ENCODE measurements around the gene SERPINA9.
"Not testable (repeated sequence)": the region's sequence is repeated elsewhere in the genome, so short reads cannot be mapped to it uniquely, and the experiment has no call there.

The SERPINA9 gene

DNA sequence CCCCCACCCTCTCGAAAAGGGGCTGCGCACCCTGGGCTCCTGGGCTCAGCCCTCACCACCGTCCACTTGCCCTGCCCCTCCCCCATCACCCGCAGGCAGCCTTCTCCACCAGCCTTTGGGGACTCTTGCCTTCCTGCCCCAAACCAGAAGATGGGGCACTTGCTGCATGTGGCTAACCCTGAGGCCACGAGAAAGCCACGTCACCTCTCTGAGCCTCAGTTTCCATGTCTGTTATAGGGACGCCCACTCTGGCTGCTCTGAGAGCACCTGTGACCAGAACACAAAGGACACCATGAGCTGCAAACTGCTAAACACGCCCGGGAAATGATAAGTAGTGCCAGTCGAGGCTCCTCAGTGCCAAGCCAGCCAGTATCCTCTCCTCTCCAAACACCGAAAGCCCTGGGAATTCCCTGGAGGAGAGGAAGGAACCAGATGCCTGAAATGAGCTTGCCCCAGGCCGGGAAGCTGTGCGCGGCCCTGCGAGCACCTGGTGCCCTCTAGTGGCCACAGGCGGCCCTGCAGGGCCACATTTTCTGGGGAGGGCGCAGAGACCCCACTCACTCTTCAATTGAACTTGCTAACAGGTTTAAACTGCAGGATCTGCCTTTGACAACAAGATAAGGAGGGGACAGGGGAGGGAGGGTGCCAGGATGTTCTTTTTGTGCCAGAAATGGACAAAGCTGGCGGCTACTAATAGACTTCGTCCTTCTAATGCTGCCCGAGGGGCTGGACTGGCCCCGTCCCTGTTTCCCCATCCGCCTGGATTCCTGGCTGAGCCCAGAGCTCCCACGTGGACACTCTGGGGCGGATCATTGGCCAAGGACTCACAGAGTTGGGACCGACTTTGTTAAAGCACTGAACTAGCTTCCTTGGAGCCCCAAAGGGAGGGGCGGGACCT is 10.2 kb upstream of the SERPINA9 start:
- DNase-seq = peak; percentile 39

DNA sequence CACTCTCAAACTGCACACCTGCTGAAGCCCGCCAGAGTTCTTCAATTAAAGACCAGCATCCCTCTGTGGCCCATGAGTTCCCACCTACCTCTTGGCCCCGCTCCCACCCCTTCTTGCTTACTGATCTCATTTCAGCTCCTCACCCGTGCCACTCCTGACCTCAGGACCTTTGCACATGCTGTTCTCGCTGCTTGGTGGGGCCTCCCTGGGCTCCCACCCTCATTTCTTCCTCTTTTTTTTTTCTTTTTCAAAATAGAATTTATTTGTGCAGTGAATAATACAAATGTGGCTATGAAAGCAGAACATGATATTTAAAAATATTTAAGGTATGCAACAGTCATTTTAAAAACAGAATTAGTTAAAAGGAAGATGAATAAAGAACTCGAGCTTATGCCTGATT is 8.5 kb upstream of the SERPINA9 start:
- no peak for DNase-seq

DNA sequence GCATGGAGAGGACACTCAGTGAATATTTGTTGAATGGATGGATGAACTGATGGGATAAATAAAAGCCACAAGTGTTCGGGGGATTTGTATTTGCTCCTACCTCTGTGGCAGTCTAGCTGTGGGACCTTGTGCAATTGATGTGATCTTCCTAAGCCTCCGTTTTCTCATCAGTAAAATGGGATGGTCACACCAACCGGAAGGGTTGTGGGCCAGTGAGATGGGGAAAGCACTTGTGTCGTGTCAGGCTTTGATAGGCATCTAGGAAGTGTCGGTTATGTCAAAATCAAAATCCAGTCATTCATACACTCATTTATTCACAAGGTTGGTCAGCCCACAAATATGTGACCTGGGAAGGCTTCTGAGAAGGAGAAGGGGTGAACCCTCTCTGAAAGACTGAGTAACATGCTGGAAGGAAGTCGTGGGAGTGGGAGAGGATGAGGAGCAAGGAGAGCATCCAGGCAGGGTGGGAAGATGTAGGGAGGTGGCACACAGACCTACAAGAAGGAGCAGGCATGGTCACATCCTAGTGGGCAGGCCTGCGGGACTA is 7.8 kb upstream of the SERPINA9 start:
- DNase-seq = no peak

DNA sequence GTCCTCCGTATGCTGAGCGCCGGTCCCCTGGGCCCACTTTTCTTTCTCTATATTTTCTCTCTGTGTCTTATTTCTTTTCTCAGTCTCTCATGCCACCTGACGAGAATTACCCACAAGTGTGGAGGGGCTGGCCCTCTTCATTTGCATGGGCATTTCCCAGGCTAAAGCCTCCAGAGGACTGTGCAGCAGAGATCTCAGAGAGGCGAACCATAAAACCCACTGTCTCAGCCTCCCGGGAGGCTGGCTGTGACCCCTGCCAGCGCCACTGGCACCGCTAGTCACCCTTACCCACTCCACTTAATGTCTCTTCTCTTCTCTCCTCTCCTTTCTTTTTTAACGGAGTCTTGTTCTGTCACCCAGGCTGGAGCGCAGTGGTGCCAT is 7.1 kb upstream of the SERPINA9 start:
- DNase-seq = no peak

DNA sequence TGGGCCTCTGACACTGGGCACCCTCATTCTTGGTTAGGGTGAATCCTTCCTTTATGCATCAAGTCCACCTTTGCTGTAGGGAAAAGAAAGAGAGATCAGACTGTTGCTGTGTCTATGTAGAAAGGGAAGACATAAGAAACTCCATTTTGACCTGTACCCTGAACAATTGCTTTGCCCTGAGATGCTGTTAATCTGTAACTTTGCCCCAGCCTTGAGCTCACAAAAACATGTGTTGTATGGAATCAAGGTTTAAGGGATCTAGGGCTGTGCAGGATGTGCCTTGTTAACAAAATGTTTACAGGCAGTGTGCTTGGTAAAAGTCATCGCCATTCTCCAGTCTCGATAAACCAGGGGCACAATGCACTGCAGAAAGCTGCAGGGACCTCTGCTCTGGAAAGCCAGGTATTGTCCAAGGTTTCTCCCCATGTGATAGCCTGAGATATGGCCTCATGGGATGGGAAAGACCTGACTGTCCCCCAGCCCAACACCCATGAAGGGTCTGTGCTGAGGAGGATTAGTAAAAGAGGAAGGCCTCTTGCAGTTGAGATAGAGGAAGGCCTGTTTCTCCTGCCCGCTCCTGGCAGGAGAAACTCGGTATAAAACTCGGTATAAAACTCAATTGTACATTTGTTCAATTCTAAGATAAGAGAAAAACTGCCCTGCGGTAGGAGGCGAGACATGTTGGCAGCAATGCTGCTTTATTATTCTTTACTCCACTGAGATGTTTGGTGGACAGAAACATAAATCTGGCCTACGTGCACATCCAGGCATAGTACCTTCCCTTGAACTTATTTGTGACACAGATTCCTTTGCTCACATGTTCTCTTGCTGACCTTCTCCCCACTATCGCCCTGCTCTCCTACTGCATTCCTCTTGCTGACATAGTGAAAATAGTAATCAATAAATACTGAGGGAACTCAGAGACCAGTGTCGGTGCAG is 6.4 kb upstream of the SERPINA9 start:
- not testable (repeated sequence) for DNase-seq

DNA sequence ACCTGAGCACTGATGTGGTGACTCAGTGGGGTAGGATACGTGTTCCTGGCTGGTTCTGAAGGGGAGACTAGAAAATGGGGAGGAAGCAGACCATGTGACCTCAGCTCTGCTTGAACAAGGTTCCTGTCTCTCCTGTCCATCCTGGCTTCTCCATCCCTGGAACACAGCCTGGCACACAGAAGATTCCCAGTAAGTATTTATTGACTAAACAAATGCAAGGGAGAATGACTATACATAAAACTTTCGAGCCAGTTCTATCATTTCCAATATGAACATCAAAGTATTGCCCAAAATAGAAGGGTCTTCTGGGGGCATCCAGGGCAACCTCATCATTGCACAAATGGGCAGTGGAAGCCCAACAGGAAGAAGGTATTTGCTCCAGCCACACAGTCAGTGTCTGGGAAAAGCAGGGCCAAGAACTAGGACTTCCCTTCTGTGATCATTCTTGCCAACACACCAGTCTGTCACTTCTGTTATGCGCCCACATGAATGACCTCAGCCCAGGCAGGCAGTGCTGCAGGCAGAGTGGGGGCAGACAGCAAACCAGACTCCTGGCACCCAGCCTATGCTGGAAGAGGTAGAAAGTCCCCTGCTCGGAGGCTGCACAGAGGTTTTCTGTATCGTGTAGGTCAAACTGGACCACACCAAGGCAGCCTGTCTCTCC is 5.6 kb upstream of the SERPINA9 start:
- DNase-seq = no peak

DNA sequence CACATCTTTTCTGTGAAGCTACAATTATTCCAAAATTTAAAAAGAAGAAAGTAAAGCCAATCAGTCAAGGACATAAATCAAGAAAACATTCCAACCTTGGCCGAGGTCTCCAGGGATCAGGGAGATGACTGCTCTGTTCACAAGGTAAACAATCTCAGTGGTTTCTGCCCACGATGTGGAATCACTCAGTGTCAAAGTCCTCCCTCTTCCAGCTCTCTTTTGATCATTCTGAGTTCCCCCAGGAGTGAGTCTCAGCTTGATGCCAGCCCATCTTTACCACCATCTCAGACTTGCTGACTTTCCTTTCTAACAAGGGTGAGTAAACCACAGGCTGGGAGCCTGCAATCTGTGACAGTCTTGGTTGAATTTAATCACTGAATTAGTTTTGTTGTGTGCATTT is 4.8 kb upstream of the SERPINA9 start:
- no peak for DNase-seq

DNA sequence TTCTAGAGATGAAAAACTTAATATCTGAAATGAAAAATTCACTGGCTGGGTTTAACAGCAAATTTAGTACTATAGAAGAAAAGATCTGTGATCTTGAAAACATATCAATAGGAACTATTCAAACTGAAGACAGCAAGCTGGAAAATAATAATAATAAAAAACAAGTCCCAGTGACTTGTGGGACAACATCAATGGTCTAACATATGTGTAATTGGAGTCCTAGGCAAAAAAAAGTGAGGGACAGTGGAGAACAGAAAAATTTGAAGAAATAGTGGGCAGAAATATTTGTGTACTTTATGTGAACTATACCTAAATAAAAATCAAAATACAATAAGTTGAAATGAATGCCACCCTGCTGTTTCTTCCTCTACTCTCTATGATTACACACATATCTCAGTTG is 2.4 kb upstream of the SERPINA9 start:
- no peak for DNase-seq

DNA sequence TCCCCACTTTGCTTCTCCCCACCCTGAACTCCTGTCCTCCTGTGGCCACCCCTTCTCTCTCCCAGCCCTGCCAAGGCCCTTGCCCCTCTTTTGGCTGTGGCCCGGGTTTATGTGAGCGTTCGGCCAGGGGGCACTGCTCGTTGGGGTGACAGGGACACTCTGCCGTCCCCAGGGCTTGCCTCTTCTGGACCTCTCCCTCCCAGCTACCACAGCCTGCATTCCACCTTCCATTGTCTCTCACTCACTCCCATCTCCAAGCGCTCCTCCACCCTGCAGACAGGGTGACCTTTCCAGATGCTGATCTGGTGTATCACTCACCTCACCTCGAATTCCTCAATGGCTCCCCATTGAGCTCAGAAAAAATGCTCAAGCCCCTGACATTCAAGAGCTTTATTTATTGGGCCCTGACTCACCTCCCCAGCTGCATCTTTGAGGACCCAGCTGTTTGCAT is 1.4 kb downstream of the SERPINA9 start:
- DNase-seq = no peak

DNA sequence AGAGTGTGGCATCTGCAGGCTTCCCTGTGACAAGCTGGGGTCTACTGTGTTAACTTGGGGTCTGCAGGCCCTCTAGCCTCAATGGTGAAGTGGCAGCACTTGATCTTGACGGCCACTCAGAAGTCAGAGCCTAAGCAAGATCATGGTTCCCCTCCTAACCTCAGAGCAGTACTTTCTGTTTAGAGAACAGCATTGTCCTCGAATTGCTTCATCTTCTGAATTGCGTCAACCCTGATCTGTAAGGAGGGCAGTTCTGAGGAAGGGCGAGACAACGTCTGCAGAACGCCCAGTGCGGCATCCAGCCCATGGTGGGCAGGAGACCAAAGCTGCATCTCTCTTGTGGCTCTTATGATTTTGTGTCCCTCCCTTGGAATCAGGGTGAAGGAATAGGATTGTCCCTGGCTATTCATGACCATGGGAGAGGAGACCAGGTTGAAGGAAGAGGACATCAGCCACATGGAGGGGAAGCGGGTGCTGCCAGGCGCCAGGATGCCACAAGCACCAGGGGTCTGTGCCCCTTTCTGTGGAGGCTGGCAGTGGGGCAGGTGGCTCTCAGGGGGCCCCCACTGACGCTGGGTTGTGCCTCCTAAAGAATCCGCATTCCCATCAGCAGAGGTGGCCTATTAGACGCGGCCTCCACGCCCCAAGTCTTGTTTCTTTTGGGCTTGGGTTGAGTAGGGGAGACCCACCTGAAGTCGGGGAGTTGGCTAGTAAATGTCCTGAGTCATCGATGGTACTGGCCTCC is 2.2 kb downstream of the SERPINA9 start:
- no peak for DNase-seq

DNA sequence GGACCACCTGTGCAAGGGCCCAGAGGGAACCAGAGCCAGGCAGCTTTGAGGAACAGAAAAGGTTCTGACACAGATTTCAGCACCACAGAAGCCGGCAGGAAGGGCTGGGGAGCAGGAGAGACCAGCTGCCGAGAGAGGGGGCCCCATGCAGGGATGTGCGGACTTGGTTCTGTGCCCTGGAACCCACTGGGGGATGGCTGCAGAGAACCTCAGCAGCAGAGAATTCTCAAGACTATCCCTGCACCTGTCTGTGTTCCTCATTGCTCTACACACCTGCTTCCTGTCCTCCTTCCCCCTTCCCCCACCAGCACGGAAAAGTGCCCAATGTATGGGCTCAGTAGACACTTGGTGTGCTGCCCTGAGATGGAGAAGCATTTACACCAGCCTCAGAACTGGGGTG is 3.2 kb downstream of the SERPINA9 start:
- no peak for DNase-seq

DNA sequence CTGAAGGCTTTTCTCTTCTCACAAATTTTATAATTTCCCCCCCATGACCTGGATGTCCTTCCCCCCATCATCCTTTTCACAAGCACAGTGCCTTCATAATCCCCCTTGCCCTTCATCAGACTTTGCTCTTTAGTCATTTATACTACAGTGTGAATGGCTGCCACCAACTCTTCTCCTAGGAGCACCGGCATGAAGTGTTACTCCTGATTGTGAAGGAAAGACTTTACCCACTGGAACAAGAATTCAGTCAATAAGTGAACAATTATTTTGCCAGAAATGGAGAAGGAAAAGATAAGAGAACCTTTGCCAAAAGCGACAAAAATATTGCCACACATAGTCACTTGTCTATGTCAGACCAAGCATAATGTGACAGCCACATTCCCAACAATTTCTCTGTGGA is 5.0 kb downstream of the SERPINA9 start:
- DNase-seq = no peak

DNA sequence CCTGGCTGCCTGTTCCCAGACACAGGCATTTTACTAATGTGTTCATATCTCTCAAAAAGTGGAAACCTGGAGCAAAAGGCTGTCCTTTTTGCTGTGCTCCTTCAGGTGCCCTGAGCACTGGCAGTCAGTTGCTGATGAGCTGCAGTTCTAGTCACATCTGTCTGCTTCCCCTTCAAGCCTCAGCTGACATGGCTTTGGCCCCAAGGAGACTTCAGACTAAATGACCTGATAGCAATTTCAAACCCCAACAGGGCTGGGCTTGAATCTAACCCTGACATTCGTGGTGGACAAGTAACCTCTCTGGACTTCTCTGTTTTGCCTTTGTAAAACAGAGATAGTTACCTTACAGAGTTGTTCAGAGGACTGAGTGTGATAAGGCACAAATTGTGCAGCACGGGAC is 5.7 kb downstream of the SERPINA9 start:
- no peak for DNase-seq

DNA sequence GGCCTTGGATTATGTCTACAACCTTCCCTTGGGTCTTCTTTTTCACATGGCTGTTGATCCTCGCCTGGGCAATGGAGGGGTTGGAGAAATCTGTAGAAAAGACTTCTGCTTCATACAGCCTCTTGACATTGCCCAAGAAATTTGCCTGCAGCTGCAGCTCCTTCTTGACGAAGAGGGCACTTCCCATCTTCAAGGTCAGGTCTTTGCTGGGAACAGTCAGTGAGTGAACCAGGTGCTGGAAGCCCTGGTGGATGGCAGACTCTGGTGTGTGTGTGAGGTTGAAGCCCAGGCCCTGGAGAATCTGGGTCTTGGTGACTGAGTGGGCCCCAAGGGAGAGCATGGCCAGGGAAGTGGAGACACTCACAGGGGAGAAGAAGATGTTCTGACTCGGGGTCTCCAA is 6.7 kb downstream of the SERPINA9 start:
- no peak for DNase-seq

DNA sequence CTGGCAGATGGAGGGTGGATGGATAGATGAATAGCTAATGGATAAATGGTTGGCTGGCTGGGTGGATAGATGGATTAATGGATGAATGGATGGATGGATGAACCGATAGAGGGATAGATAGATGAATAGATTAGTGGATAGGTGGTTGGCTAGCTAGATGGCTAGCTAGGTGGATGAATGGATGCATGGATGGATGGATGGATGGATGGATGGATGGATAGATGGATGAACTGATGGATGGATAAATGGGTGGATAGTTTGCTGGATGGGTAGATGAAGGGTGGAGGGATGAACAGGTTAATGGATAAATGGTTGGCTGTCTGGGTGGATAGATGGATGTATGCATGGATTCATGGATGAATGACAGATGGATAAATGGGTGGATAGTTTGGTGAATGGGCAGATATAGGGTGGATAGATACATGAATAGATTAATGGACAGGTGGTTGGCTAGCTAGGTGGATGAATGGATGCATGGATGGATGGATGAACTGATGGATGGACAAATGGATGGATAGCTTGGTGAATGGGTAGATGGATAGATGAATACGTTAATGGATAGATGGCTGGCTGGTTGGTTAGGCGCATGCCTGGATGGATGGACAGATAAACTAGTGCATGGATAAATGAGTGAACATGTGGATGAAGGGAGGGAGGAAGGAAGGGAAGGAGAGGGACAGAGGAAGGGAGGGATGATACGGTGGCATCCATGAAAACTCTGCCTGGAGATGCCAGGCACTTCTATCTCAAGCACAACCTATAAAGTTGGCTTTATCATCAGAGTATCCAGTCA is 8.1 kb downstream of the SERPINA9 start:
- DNase-seq = no peak

DNA sequence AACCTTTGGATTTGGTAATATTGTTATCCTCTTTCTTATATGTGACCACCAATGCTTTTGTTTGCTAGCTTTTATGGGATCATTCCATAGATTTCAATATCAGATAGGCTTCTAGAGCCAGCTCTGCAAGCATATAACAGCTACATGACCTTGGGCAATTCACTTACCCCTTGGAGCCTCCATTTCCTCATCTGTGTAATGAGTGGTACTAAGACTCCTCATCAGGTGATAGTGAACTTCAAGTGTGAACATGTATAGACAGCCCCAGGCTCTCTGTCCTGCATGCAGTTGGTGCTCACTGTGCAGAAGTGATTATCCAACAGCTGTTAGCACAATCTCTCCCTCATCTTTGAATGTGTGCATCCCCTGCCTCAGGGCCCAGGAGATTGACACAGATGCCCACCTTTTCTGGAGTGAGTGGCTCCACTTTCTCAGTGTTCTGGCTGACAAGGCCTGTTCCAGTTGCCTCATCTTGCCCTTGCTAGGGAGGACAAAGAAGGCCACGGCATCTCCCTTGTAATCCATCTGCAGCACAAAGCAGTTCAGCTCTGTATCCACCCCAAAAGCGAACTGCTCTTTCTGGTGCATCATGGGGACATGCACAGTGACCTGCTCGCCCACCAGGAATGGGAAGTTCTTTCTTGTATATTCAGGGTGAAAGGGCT is 9.2 kb downstream of the SERPINA9 start:
- DNase-seq = no peak

DNA sequence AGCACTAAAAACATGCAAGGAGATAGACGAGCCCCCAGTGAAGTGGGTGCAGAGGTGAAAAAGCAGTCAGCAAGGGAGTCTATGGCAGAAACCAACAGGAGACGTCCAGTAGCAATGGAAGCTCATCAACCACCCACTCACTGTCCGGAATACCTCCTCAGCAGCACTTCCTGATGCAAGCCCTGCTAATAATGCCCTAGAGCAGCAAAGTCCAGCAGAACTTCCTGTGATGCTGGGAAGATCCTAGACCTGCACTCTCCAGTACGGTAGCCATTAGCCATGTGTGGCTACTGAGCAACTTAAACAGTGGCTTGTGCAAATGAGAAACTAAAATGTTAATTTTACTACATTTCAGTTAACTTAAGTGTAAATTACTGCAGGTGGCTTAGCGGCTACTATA is 11.0 kb downstream of the SERPINA9 start:
- DNase-seq = no peak

DNA sequence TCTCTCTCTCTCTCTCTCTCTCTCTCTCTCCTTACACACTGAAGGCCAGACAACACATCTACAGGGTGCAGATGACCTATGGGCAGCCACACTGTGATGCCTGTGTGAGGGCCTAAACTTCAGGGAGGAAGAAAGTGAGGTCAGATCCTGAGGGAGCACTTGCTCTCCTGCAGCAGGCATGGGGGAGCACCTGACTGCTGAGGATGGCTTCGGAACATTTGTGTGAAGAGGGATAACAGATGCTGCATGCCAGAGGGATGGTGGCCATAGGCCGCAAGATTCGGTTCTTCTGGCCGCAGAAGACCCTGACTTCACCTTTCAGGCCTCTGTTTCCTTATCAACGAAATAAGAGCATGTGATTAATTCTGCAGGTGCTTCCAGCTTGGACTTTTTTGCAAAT is 11.7 kb downstream of the SERPINA9 start:
- no peak for DNase-seq

DNA sequence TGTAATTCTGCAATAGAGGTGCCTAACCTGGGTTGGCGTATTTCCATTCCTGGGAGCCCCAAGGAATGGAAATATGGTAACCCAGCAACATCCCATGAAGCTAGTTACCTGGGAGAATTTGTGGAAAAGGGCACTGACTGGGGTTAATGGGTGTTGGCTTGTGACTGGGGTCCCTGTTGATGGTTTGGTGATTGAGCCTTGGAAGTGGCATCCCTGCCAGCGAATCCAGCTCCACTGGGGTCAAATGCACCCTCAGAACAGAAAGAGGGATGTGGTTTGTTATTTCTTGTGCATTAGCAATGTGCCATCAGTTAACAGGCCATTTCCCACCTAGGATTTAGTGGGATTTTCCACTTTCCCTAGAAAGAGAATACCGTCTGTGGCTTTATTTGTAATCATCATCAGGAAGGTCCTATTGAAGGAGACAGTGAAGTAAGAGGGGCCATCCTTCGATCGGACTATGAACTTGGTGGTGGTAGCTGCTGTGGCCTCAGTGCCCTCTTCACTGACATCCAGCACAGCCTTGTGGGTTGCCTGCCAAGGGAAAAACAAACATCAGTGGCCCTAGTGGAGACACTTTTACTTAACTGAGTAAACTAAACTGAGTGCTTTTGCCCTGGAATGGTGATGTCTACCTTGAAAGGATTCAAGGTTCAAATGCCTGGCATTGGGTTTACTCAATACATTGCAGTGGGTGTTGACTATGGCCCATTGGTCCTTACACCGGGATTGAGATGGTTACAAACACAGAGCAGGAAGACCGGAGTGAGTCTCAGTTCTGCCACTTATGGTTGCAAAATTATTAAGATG is 13.0 kb downstream of the SERPINA9 start:
- DNase-seq = no peak

DNA sequence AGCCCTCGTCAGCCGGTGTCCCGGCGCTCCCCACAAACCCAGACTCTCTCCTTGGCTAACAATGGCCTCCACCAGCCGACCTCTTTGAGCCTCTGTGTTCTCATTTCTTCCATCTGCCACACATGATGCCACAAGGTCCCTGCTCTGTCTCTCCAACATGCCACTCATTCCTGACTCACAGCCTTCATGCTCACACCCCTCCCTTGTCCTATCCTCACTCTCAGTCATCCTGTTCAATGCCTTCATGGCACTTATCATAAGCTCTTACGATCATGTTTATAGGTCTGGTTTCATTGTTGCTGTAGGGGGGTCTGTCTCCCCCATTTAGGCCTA is 13.8 kb downstream of the SERPINA9 start:
- DNase-seq = no peak
